ENCODE results near the gene RAB13.
A peak's percentile ranks its signal among the peaks of the same experiment; 100 is the strongest.

RAB13 gene

GRCh38 chr1:153954826-153955225, 31.3 kb downstream of the RAB13 start:
- no peak for DNase-seq

- no peak for DNase-seq
These were observed 32.2 kb downstream of the RAB13 start for GRCh38 chr1:153953859-153954365.

DNA sequence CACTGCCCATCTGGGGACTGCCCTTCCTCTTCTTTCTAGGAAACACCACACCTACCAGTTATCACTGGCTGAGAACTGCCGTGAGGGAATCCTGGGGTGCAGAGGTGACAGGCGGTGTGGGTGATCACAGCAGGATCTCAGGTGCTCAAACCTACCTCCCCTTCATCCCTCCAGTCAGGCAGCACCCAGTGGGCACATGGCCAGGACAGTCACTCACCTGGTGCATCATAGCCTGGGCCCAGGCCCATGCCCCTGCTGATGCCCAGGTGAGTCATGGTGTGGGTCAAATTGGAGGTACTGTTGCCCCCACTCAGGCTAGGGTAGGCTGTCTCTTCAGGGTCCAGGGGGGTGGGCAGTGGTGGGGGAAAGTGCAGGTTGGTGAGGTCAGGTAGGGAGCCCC, 34.3 kb downstream of the RAB13 start:
- no peak for DNase-seq

- DNase-seq, result no peak
These were observed 35.0 kb downstream of the RAB13 start for GRCh38 chr1:153951183-153951582.

GRCh38 chr1:153946622-153947241, 39.4 kb downstream of the RAB13 start, which contains the start of gene DENND4B:
DENND4B (minus strand) TSS chr1:153946718; CDS start chr1:153944374, 2,344 bp downstream.
- DNase-seq, result no peak

DNA sequence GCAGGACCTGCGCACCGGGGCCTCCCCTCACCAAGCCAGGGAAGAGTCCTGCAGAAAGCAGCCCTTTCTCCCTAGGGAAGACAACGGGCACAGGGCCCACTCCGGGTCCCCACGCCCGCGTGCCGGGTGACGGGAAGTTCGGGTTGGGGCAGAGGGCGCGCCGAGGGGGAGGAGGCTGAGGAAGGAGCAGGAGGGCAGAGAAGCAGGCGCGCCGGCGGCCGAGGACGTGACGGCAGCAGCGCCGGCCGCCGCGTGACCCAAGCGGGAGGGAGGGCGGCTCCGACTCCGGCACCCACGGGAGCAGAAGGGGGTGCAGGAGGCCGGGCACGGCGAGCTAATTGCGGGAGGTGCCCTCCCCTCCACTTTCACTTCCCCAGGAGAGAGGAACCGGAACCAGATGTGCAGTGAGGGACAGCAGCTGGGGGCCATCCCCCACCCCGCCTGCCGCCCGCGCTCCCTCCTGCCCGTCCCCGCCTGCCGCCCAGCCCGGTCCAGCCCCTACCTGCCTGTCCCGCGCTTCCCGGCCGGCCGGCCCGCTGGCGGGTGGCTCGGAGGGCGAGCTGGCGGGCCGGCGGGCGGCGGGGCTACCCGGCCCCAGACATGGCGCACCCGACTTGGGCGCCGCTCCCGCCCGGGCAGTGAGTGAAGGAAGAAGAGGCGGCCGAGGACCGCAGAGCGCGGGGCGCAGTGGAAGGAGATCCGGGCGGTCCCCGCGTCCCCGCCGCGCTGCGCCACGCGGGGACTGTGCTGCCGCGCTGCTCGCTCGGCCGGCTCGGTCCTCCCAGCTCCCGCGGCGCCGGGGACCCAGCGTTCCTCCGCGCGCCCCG, 40.1 kb downstream of the RAB13 start:
- DNase-seq, result peak; percentile 89

GRCh38 chr1:153945131-153945794, 40.9 kb downstream of the RAB13 start:
- peak; percentile 90 for DNase-seq

DNA sequence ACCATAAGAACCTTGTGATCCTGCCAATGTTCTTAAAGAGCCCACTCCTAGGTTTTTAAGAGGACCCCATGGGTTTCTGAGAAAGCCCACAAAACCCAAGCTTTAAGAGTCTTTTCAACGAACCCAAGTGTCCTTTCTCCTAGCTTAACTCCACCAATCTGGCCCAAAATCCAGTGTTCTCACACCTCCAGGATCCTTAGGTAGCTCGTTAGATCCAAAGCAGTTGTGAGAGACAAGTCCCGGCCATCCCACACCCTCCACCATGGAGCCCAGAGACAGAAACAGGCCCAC, 41.4 kb downstream of the RAB13 start:
- no peak for DNase-seq

DNA sequence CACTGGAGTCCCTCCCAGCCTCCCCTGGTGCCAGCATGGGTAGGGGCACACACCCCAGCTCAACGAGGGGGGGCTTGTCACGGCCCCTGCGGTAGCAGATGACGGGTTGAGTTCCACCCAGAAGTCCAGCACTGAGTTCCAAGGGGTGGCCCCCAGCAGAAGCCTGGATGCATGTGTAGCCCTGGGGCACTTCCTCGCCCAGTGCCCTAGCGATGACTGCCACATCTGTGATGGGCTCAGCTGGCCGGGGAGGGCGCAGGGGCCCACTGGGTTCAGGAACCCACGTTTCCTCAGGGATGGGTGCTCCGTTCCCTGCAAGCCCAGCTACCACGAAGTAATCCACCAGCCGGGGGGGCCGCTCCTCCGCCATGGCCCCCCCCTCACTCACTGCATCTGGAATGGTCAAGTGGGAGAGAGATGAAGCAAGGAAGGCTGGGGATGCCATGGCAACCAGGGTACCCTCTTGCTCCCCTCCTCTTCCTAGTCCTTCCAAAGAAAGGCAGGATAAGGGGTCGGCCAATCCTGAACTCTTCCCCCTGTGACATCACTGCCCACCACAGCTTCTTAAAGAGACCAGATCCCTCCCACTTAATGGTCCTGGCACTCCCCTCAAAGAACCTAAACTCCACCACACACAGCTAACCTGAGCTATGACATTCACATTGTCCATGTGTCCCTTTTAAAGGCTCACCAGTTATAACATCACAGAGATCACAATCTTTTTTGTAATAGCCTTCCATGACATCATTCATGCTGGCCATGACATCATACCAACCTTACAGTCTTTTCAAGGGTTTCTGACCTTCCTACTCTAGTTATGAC, 41.9 kb downstream of the RAB13 start:
- DNase-seq, result no peak

GRCh38 chr1:153942766-153943549, 43.2 kb downstream of the RAB13 start:
- DNase-seq, result no peak

DNA sequence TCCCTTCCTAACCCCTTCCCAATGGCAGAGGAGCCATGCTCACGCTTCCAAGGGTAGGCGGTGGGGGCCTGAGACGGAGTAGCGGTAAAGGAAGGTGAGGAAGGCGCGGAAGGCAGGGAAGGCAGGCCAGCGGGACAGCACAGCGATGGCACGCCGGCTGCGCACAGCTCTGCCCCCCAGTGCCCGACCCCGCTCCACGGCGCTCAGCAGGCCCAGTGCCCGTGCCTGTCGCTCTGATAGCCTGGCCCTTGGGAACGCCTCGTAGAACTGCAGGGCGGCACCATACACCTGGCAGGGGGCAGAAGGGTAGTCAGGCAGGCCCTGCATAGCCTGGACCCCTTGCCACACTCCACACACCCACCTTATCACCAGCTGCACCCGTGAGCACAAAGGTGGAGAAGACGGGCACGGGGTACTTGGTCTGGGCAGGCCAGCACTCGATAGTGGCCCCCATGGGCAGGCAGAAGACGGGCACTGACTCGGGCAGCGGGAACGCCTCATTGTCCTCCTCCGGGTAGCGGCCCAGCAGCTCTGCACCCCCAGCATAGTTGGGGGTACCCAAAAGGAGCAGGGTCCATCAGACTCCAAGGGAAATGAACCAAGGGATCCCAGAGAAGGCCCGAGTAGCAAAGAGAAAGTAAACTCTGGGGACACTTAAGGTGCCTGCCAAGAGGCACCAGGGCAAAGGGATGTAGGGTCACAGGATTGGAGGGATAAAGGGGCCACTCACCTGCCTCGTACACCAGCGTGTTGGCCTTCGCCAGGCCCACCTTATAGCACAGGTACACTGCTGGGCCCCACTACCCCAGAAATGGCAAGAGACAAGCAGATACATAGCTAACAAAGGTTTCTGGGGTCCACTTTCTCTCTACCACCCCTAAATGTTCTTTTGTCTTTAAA, 44.1 kb downstream of the RAB13 start:
- no peak for DNase-seq

DNA sequence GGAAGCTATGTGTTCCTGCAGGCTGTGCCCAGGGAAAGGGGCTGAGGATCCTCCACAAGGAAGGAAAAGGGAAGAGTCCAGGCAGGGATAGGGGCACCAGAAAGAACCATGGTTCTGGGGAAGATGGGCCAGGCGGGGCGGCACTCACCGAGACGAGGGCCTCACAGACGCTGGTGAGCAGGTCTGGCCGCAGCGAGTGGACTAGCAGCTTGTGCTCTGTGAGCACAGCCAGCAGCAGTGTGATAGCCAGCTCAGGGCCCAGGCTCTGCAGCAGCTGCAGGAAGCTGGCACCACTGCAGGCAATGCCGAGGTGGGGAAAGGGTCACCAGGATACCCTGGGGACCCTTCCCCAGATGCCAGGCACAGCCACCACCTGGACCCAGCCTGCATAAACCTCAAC, 45.4 kb downstream of the RAB13 start:
- no peak for DNase-seq

GRCh38 chr1:153939476-153939875, 46.7 kb downstream of the RAB13 start:
- DNase-seq, result no peak

GRCh38 chr1:153938996-153939395, 47.1 kb downstream of the RAB13 start:
- no peak for DNase-seq

DNA sequence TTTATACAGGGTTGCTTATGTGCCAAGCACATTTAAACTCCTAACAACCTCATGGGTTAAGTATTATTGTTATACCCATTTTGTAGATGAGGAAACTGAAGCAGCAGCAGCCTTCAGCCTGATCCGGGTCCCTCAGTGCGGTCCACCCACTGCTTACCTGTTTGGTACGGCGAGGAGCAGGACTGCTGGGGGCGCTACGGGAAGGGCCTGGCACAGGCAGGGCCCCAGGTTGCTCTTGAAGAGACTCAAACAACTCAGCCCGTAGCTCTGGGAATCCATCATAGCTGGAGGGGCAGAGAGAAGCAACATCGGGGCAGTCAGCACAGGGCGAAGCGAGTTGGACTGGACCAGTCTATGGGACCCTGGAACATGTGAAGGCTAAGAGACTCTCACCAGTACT, 48.8 kb downstream of the RAB13 start:
- DNase-seq, result no peak

DNA sequence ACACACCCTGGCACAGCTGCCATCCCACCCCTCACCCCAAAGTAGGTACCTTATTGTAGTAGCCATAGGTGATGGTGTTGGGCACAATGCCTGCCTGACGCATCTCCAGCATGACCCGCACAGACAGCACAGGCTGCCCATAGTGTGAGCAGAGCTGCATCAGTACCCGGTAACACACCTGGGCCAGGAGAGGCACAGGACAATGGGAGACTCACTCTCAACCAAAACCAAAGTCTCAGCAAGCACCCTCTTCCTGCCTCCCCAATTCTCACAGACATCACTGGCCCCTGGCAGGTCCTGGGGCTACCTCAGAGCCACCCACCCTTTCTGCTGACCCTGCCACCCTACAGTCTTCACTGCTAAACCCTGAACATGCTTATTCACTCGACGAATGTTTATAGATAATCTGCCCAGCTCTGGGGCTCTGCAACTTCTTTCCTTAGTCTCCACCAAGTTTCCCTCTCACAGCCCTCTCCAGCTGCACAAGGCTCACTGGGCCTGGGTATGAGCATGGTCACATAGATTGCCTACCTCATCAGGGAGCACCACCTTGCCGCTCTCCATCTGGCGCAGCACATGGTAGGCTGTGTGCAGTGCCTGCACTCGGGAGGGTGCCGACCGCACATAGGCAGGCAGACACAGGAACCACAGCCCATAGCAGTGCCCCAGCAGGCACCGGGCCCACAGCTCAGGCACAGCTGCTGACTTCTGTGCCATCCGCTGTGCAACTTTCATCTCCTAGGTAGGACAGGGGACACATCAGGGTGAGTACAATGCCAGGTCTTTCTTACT, 49.9 kb downstream of the RAB13 start:
- no peak for DNase-seq

DNA sequence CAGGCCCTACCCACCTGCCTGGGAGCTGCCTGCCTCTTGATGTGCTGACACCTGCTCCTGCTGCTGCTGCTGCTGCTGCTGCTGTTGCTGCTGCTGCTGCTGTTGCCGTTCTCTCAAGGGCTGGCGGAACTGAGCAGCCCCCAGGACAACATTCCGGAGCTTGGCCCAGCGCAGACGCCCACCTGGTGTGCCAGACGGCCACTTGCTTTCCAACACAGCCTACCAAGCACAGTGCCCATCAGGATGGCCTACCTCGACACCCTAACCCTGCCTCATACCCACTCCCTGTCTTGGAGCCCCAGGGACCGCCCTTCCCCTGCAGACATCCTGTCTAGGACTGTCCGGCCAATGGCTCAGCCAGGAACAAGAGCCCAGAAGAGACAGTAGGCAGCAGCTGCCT, 51.4 kb downstream of the RAB13 start:
- DNase-seq, result no peak

DNA sequence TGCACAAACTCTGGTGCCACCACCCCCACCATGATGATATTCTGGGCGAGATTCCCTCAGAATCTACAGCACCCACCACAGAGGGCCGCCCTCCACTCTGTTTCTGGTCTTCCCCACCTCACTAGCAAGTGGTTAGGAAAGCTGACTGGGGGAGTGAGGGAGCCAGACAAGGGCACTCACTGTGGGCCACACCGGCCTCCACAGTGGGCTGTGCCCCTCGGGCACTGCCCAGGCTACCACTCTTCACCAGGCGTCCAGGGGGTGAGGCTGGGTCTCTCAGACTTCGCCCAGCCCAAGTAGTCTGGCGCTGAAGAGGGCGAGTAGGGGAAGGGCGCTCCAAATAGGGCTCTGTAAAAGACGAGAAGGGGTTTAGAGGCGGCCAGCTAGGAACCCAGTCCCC, 52.2 kb downstream of the RAB13 start:
- DNase-seq, result no peak

- no peak for DNase-seq
These were observed 52.7 kb downstream of the RAB13 start for GRCh38 chr1:153933430-153933829.
